Measurements from ENCODE around the gene LAMB4.

LAMB4 gene

GRCh38 chr7:108170251-108170650 is 40.1 kb upstream of the LAMB4 start:
- Histone ChIP-seq H3K36me3 (replicated peaks; ENCODE audit: insufficient read depth, low read length) (no peaks in the 10 kb centered on the region), H4K20me1 (ENCODE audit: insufficient read depth, low read length) (no peaks in the 10 kb centered on the region), H3K4me2 (ENCODE audit: low read depth, low read length) (no peak overlapping the region), H2AFZ (ENCODE audit: low read length) (no peak overlapping the region), H3K9me2 (replicated peaks; ENCODE audit: insufficient read depth, low read length) (no peaks in the 10 kb centered on the region), H3K9ac (ENCODE audit: low read length) (no peak overlapping the region), H3K9me3 (replicated peaks; ENCODE audit: insufficient read depth, low read length) (no peaks in the 10 kb centered on the region), H3F3A (ENCODE audit: insufficient read depth, low read length) (no peaks in the 10 kb centered on the region), H3K27me3 (replicated peaks; ENCODE audit: insufficient read depth, low read length) (no peaks in the 10 kb centered on the region), H3K4me1 (ENCODE audit: low read length) (no peaks in the 10 kb centered on the region), H3K4me3 (ENCODE audit: low read length) (no peak overlapping the region), H3K79me2 (ENCODE audit: low read length) (no peaks in the 10 kb centered on the region), H3K27ac (ENCODE audit: low read length) (no peak overlapping the region)
- DNase-seq = no peak
- TF ChIP-seq CTCF (IDR thresholded peaks at IDR 0.05; ENCODE audit: low read length) (no peak), EZH2phosphoT487 (IDR thresholded peaks at IDR 0.05; ENCODE audit: low read length) (no peak), EZH2 (optimal IDR thresholded peaks at IDR 0.05; ENCODE audit: low read depth, low read length) (no peak)

DNA sequence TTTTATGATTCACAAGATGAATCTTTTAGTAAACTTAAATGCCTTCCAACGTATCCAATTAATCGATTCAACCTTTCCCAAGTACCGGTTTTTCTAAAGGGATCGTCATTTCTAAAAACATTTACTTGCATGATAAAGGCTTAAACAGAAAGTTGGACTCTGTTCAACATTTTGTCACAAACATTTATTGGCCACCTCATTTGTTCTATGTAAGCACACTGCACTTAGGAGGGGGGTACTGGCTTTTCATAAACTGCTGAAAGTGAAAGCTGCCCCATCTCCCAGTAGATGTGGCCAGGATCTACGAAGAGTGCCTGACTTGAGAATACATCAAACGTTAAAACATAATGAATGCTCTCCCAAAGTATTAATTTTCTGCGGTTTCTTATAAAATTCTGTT is 37.3 kb upstream of the LAMB4 start:
- Histone ChIP-seq H3K27ac (ENCODE audit: low read length) (no peak overlapping the region), H3K4me2 (ENCODE audit: low read depth, low read length) (no peak overlapping the region), H4K20me1 (ENCODE audit: insufficient read depth, low read length) (no peaks in the 10 kb centered on the region), H3K4me1 (ENCODE audit: low read length) (no peaks in the 10 kb centered on the region), H3K27me3 (replicated peaks; ENCODE audit: insufficient read depth, low read length) (no peaks in the 10 kb centered on the region), H3K9ac (ENCODE audit: low read length) (no peak overlapping the region), H2AFZ (ENCODE audit: low read length) (no peak overlapping the region), H3K36me3 (replicated peaks; ENCODE audit: insufficient read depth, low read length) (no peaks in the 10 kb centered on the region), H3K4me3 (ENCODE audit: low read length) (no peak overlapping the region), H3K9me2 (replicated peaks; ENCODE audit: insufficient read depth, low read length) (no peaks in the 10 kb centered on the region), H3K79me2 (ENCODE audit: low read length) (no peaks in the 10 kb centered on the region), H3K9me3 (replicated peaks; ENCODE audit: insufficient read depth, low read length) (no peaks in the 10 kb centered on the region), H3F3A (ENCODE audit: insufficient read depth, low read length) (no peaks in the 10 kb centered on the region)
- DNase-seq = no peak
- TF ChIP-seq CTCF (IDR thresholded peaks at IDR 0.05; ENCODE audit: low read length) = no peak
- no peak for TF ChIP-seq EZH2phosphoT487 (IDR thresholded peaks at IDR 0.05; ENCODE audit: low read length)
- TF ChIP-seq EZH2 (optimal IDR thresholded peaks at IDR 0.05; ENCODE audit: low read depth, low read length) = no peak

DNA sequence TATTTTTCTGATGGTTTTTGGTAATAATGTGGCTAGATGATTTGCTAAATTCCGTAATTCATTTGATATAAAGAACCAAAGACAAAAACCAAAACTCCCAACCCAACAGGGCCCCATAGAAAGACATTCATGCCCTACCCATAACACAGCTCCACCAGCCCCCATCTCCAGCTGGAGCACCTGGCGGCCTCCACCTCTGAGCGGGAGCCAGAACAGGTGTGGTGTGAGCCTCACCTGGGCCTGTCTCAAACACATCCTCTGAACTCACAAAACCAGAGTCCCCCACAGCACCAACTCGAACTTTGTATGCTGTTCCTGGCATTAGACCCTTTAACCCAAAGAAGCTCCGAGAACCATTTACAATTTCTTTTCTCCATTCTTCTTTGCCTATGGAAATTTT is 36.5 kb upstream of the LAMB4 start:
- Histone ChIP-seq H3K9me2 (replicated peaks; ENCODE audit: insufficient read depth, low read length) (no peaks in the 10 kb centered on the region), H3K9me3 (replicated peaks; ENCODE audit: insufficient read depth, low read length) (no peaks in the 10 kb centered on the region), H3K4me1 (ENCODE audit: low read length) (no peaks in the 10 kb centered on the region), H3K36me3 (replicated peaks; ENCODE audit: insufficient read depth, low read length) (no peaks in the 10 kb centered on the region), H3F3A (ENCODE audit: insufficient read depth, low read length) (no peaks in the 10 kb centered on the region), H3K79me2 (ENCODE audit: low read length) (no peaks in the 10 kb centered on the region), H2AFZ (ENCODE audit: low read length) (no peak overlapping the region), H3K27me3 (replicated peaks; ENCODE audit: insufficient read depth, low read length) (no peaks in the 10 kb centered on the region), H3K9ac (ENCODE audit: low read length) (no peak overlapping the region), H3K4me3 (ENCODE audit: low read length) (no peak overlapping the region), H3K27ac (ENCODE audit: low read length) (no peak overlapping the region), H3K4me2 (ENCODE audit: low read depth, low read length) (no peak overlapping the region), H4K20me1 (ENCODE audit: insufficient read depth, low read length) (no peaks in the 10 kb centered on the region)
- no peak for TF ChIP-seq CTCF (IDR thresholded peaks at IDR 0.05; ENCODE audit: low read length)
- no peak for TF ChIP-seq EZH2phosphoT487 (IDR thresholded peaks at IDR 0.05; ENCODE audit: low read length)
- no peak for TF ChIP-seq EZH2 (optimal IDR thresholded peaks at IDR 0.05; ENCODE audit: low read depth, low read length)
- no peak for DNase-seq
